MM.1S (cell line): ENCODE results near the gene SMOC2.

ENCODE experiments used
- DNase-seq: peaks from one replicate; pipeline ENCODE4 v3.0.0-alpha.2; 2015
- H2AFZ ChIP-seq: fragments of 300-600 bp; sonication (generic); 2 replicates; pipeline ENCODE4 v1.6.0; 2016; ENCODE audit warnings: antibody characterized with exemption, low read length
- H3F3A ChIP-seq: fragments of 300-600 bp; sonication (generic); 2 replicates; pipeline ENCODE4 v1.6.1; 2016; ENCODE audit warnings: mild to moderate bottlenecking, antibody characterized with exemption, low read length, moderate library complexity, mixed read lengths; ENCODE audit not compliant: insufficient read depth
- H3K27ac ChIP-seq: fragments of 300-600 bp; sonication (generic); 2 replicates; pipeline ENCODE4 v1.5.1; 2016; ENCODE audit warnings: mild to moderate bottlenecking, low read length
- H3K27me3 ChIP-seq: fragments of 300-600 bp; sonication (generic); replicated peaks from 2 replicates; pipeline ENCODE4 v1.6.0; 2016; ENCODE audit warnings: low read length; ENCODE audit not compliant: insufficient read depth
- H3K36me3 ChIP-seq: fragments of 300-600 bp; sonication (generic); replicated peaks from 2 replicates; pipeline ENCODE4 v1.6.1; 2016; ENCODE audit warnings: mild to moderate bottlenecking, low read length, mixed read lengths; ENCODE audit not compliant: insufficient read depth
- H3K4me1 ChIP-seq: fragments of 300-600 bp; sonication (generic); 2 replicates; pipeline ENCODE4 v1.6.1; 2016; ENCODE audit warnings: low read length, mixed read lengths
- H3K4me2 ChIP-seq: fragments of 300-600 bp; sonication (generic); 2 replicates; pipeline ENCODE4 v1.6.0; 2016; ENCODE audit warnings: low read depth, low read length
- H3K4me3 ChIP-seq: fragments of 300-600 bp; sonication (generic); 2 replicates; pipeline ENCODE4 v1.5.1; 2016; ENCODE audit warnings: low read length, mixed read lengths
- H3K79me2 ChIP-seq: fragments of 300-600 bp; sonication (generic); 2 replicates; pipeline ENCODE4 v1.6.1; 2016; ENCODE audit warnings: mixed run types, low read length, mixed read lengths
- H3K9ac ChIP-seq: fragments of 300-600 bp; sonication (generic); 2 replicates; pipeline ENCODE4 v1.6.1; 2016; ENCODE audit warnings: low read length, mixed read lengths
- H3K9me2 ChIP-seq: fragments of 300-600 bp; sonication (generic); replicated peaks from 2 replicates; pipeline ENCODE4 v1.6.1; 2016; ENCODE audit warnings: mild to moderate bottlenecking, low read length, mixed read lengths; ENCODE audit not compliant: insufficient read depth
- H3K9me3 ChIP-seq: fragments of 300-600 bp; sonication (generic); replicated peaks from 2 replicates; pipeline ENCODE4 v1.6.1; 2016; ENCODE audit warnings: mild to moderate bottlenecking, low read length, mixed read lengths; ENCODE audit not compliant: insufficient read depth
- H4K20me1 ChIP-seq: fragments of 300-600 bp; sonication (generic); 2 replicates; pipeline ENCODE4 v1.6.1; 2016; ENCODE audit warnings: mild to moderate bottlenecking, low read length, moderate library complexity, mixed read lengths; ENCODE audit not compliant: insufficient read depth
- CTCF ChIP-seq: fragments of 300-600 bp; sonication (generic); IDR thresholded peaks from 2 replicates; pipeline ENCODE4 v1.5.1; 2016; ENCODE audit warnings: antibody characterized with exemption, low read length, mixed read lengths
- EZH2 ChIP-seq: fragments of 300-600 bp; sonication (generic); optimal IDR thresholded peaks from 2 replicates; pipeline ENCODE3; 2017; ENCODE audit warnings: low read depth, mild to moderate bottlenecking, antibody characterized with exemption, low read length, mixed read lengths
- EZH2phosphoT487 ChIP-seq: fragments of 300-600 bp; sonication (generic); IDR thresholded peaks from 2 replicates; pipeline ENCODE4 v1.6.1; 2018; ENCODE audit warnings: antibody characterized with exemption, low read length

Gene SMOC2

GRCh38 chr6:168529214-168529613, 88.2 kb downstream of the SMOC2 start:
- no peaks in the 10 kb centered on the region for H3K27me3 ChIP-seq
- H3K9ac ChIP-seq = no peak overlapping the region
- no peaks in the 10 kb centered on the region for H3K36me3 ChIP-seq
- no peaks in the 10 kb centered on the region for H4K20me1 ChIP-seq
- no peak overlapping the region for H2AFZ ChIP-seq
- H3K4me2 ChIP-seq = no peak overlapping the region
- no peak overlapping the region for H3K27ac ChIP-seq
- H3K4me1 ChIP-seq = no peaks in the 10 kb centered on the region
- TF ChIP-seq CTCF (no peak), EZH2phosphoT487 (no peak), EZH2 (no peak)
- no peaks in the 10 kb centered on the region for H3K9me2 ChIP-seq
- H3K9me3 ChIP-seq = no peaks in the 10 kb centered on the region
- no peak overlapping the region for H3K4me3 ChIP-seq
- no peaks in the 10 kb centered on the region for H3K79me2 ChIP-seq
- no peak for DNase-seq
- H3F3A ChIP-seq = no peaks in the 10 kb centered on the region

DNA sequence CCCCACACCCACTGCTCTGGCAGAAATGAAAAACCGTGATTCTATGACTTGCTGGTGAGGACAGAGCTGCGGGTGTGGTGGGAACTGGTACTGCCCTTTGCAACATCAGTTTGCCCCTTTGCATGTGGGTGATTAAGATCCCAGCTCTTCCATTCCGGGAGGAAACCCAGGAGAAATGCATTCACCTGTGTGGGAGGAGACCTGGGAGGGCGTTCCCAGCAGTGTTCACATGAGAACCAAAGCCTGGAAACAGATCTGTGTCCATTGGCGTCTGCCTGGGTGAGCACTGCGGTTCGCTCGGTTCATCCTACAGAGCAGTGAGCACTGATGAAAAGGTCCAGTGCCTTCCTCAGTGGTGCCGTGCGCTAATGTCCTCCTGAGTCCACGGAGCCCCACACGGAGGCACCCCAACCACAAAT, 89.7 kb downstream of the SMOC2 start:
- H3K27me3 ChIP-seq = no peaks in the 10 kb centered on the region
- no peaks in the 10 kb centered on the region for H3K9me2 ChIP-seq
- DNase-seq = no peak
- no peaks in the 10 kb centered on the region for H4K20me1 ChIP-seq
- H3K4me1 ChIP-seq = no peaks in the 10 kb centered on the region
- H3K36me3 ChIP-seq = no peaks in the 10 kb centered on the region
- no peak overlapping the region for H3K4me3 ChIP-seq
- no peak overlapping the region for H3K27ac ChIP-seq
- no peak overlapping the region for H3K4me2 ChIP-seq
- TF ChIP-seq EZH2 = no peak
- TF ChIP-seq EZH2phosphoT487 = no peak
- no peak for TF ChIP-seq CTCF
- H3K9ac ChIP-seq = no peak overlapping the region
- no peaks in the 10 kb centered on the region for H3F3A ChIP-seq
- H3K79me2 ChIP-seq = no peaks in the 10 kb centered on the region
- H3K9me3 ChIP-seq = no peaks in the 10 kb centered on the region
- no peak overlapping the region for H2AFZ ChIP-seq

- no peak for DNase-seq
- no peaks in the 10 kb centered on the region for H3F3A ChIP-seq
- H3K27me3 ChIP-seq = no peaks in the 10 kb centered on the region
- TF ChIP-seq EZH2phosphoT487 = no peak
- TF ChIP-seq CTCF = no peak
- TF ChIP-seq EZH2 = no peak
- no peaks in the 10 kb centered on the region for H3K9me2 ChIP-seq
- H3K4me2 ChIP-seq = no peak overlapping the region
- no peak overlapping the region for H3K27ac ChIP-seq
- H3K79me2 ChIP-seq = no peaks in the 10 kb centered on the region
- H3K9ac ChIP-seq = no peak overlapping the region
- no peak overlapping the region for H2AFZ ChIP-seq
- no peak overlapping the region for H3K4me3 ChIP-seq
- H3K4me1 ChIP-seq = no peaks in the 10 kb centered on the region
- no peaks in the 10 kb centered on the region for H3K36me3 ChIP-seq
- no peaks in the 10 kb centered on the region for H4K20me1 ChIP-seq
- no peaks in the 10 kb centered on the region for H3K9me3 ChIP-seq
Observed at GRCh38 chr6:168532070-168532469, 91.1 kb downstream of the SMOC2 start.

- H2AFZ ChIP-seq = no peak overlapping the region
- no peaks in the 10 kb centered on the region for H3K9me3 ChIP-seq
- H3K27me3 ChIP-seq = no peaks in the 10 kb centered on the region
- H3K4me2 ChIP-seq = no peak overlapping the region
- H3K4me3 ChIP-seq = no peak overlapping the region
- H3K9ac ChIP-seq = no peak overlapping the region
- H4K20me1 ChIP-seq = no peaks in the 10 kb centered on the region
- H3K27ac ChIP-seq = no peak overlapping the region
- no peaks in the 10 kb centered on the region for H3F3A ChIP-seq
- H3K79me2 ChIP-seq = no peaks in the 10 kb centered on the region
- no peaks in the 10 kb centered on the region for H3K36me3 ChIP-seq
- no peaks in the 10 kb centered on the region for H3K9me2 ChIP-seq
- H3K4me1 ChIP-seq = no peaks in the 10 kb centered on the region
- TF ChIP-seq EZH2phosphoT487 (no peak), EZH2 (no peak), CTCF (no peak)
- DNase-seq = no peak
Observed at GRCh38 chr6:168533414-168533813, 92.4 kb downstream of the SMOC2 start.
